AG09309 (cell line): ENCODE results near the gene BNC2.
A peak's percentile ranks its signal among the peaks of the same experiment; 100 is the strongest.

Source experiments
- DNase-seq: peaks from one replicate; pipeline ENCODE4 v3.0.0-alpha.2; 2010; ENCODE audit warnings: low read depth
- H3K4me3 ChIP-seq: 2 replicates; pipeline ENCODE4 v1.5.1; 2011; ENCODE audit warnings: mild to moderate bottlenecking, low read depth, low read length, moderate library complexity; ENCODE audit not compliant: control insufficient read depth
- TF ChIP-seq, protein P1 (sequence below): IDR thresholded peaks from 2 replicates; pipeline ENCODE4 v1.5.1; 2011; ENCODE audit warnings: mild to moderate bottlenecking, low read depth, low read length, inconsistent platforms; ENCODE audit not compliant: insufficient read depth, control insufficient read depth; ENCODE audit errors: missing control alignments

Gene BNC2

DNA sequence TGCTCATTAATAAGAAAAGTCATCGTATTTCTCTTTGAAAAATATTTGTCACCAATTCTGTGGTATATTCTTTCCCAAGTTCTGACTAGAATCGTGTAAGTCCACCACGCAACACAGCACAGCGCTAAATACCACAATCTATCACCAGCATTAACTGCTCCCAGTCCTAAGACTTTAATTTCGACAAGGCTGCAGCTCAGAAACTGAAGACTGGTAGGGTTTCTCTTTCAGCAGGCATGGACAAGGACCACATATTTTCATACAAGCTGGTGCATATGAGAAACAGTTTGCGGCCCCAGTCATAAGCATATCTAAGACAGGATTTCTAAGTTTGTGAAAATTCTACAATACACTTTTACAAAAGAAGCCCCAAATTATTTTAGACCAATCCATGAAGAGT is 24.1 kb downstream of the BNC2 start:
- H3K4me3 ChIP-seq, result no peak overlapping the region
- DNase-seq, result no peak
- TF ChIP-seq, protein P1, sequence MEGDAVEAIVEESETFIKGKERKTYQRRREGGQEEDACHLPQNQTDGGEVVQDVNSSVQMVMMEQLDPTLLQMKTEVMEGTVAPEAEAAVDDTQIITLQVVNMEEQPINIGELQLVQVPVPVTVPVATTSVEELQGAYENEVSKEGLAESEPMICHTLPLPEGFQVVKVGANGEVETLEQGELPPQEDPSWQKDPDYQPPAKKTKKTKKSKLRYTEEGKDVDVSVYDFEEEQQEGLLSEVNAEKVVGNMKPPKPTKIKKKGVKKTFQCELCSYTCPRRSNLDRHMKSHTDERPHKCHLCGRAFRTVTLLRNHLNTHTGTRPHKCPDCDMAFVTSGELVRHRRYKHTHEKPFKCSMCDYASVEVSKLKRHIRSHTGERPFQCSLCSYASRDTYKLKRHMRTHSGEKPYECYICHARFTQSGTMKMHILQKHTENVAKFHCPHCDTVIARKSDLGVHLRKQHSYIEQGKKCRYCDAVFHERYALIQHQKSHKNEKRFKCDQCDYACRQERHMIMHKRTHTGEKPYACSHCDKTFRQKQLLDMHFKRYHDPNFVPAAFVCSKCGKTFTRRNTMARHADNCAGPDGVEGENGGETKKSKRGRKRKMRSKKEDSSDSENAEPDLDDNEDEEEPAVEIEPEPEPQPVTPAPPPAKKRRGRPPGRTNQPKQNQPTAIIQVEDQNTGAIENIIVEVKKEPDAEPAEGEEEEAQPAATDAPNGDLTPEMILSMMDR, result no peak

DNA sequence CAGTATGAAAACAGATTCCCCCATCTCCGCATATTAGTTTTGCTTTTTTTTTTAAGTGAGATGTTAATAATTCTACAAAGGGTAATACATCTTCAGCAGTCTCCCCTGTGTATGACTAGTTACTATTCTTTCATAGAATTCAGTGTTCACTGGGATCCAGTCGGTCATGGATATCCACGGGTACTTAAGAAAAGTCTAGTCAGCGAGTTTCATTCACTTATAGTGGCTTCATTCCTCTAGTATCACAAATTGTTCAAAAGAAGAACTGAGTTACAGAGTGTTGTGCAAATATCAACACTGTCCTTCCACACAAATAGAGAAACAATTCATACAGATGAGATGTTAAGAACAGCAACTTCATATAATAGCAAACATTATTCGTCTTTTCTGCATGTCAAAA is 35.7 kb downstream of the BNC2 start:
- TF ChIP-seq, protein P1, result no peak
- no peak overlapping the region for H3K4me3 ChIP-seq
- no peak for DNase-seq

DNA sequence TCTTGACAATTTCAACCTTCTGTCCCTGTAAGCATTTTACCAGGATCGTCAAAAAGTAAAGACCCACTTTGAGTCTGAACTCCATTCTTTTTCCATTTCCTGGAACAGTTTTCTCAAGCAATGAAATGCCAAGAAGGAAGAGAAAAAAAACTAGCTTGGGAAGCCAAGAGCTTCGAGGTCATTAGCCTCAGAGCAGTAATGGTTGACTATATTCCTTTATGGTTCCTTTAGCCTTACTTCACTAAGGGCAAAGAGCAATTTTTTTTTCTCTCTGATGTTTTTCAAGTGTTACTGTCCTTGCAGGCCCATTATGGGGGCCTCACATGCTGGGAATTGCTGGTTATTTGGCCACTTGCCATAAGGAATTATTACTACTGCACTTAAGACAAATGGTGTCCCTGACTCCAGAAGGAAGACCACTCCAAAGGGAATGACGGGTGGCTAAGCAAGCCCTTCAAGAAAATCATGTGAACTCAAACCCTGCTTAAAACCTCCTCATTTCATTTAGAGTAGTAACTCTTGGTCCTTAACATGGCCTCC is 37.1 kb downstream of the BNC2 start:
- H3K4me3 ChIP-seq, result no peak overlapping the region
- TF ChIP-seq, protein P1, result no peak
- no peak for DNase-seq

DNA sequence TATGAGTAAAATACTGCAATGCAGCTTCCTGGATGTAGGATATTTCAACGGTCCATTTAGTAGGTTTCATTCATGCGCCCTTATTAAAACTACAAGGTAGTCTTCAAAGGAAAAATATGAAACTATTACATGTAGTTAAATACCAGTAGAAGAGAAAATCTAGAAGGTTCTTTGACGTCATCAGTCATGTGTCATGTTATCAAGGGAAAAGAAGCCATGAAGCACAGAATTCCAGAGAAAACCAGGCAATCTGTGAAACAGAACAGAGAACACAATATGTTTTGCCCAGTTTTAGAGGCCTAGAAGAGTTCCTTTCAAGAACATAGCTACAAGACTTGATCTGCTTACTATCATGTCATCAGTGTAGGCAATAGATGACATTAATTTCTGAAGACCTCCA is 38.4 kb downstream of the BNC2 start:
- TF ChIP-seq, protein P1, result no peak
- no peak for DNase-seq
- no peak overlapping the region for H3K4me3 ChIP-seq

DNA sequence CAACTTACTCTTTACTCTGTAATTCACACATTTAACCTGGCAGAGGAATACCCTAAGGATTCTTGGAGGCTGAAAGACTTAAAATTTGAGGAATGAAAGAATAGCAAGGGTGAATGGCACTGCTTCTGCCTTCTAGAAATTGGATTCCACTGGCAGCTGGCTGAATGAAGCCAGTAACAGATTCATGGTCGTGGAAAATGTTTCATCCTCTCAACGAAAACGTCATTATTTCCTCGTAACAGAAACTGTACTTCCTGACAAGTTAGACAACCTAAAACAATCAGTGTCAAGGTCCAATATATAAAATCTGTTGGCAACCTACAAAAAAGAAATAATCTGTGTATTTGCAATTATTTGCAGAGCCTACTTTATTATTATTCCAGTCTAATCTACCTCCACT is 39.7 kb downstream of the BNC2 start:
- TF ChIP-seq, protein P1, result no peak
- no peak for DNase-seq
- no peak overlapping the region for H3K4me3 ChIP-seq

DNA sequence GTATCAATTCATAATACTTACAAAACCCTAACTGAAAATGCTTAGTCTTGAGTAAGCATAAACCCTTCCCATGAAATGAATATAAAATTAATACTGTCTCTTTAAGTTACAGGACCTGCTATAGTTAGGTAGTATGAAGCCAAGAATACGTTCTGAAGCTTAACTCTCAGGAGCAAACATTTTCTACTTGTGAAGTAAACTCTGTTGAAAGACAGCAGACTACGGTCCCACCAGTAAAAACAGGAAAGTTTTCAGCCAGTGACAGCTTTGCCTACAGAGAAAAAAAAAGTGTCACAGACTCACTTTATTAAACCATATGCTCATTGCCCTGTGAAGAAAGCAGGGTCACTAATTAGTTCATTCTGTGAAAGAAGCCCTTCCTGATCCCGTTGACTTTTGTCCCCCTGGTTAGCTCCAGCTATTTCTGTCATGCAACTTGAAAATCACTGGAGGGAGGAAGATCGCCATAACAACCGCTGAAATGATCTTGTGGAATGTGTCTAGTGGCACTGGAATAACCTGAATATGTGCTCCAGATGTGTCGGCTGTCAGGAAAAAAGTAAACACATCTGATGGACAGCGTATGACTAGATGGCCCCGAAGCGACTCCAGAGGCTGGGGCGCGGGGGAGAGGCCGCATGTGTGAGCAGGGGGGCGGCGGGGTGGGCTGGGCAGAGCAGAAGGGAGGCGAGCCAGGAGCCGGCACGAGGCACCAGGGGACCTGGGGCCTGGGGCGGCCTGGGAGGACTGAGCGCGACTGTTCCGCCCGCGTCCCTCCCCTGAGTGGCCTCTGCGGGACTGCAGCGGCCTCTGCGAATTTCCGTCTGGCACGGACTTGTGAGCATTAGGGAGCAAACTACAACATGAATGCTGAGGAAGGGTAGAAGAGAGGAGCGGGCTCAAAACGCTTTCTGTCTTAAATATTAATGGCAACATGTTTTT is 41.9 kb downstream of the BNC2 start:
- no peak for DNase-seq
- peak overlapping the region; percentile 9 for H3K4me3 ChIP-seq
- TF ChIP-seq, protein P1, result no peak
